HepG2 (cell line): ENCODE results near the gene RABGGTA. TPM values are rescaled to one million over a fixed set of nuclear protein-coding genes. Genes with fewer than 3 reads are reported as not detected.
A peak's percentile ranks its signal among the peaks of the same experiment; 100 is the strongest.

Experiments
- FOXO1 ChIP-seq: sonication (generic); formaldehyde crosslinking; IDR thresholded peaks from 2 replicates; pipeline ENCODE4 v1.4.0; 2020; ENCODE audit warnings: missing genetic modification reagents
- HIVEP1 ChIP-seq: sonication (generic); formaldehyde crosslinking; IDR thresholded peaks from 2 replicates; pipeline ENCODE4 v1.4.0; 2020; ENCODE audit warnings: mild to moderate bottlenecking, missing genetic modification reagents
- ISX ChIP-seq: sonication (generic); formaldehyde crosslinking; conservative IDR thresholded peaks from 2 replicates; pipeline ENCODE4 v1.5.0; 2020; ENCODE audit warnings: missing genetic modification reagents
- JUN ChIP-seq: sonication (generic); formaldehyde crosslinking; IDR thresholded peaks from 2 replicates; pipeline ENCODE4 v1.4.0; 2020; ENCODE audit warnings: mild to moderate bottlenecking, missing genetic modification reagents
- TGIF2 ChIP-seq: IDR thresholded peaks from 2 replicates; pipeline ENCODE4 v1.6.1; 2016; ENCODE audit warnings: control low read depth, missing compliant biosample characterization
- TSC22D2 ChIP-seq: sonication (generic); formaldehyde crosslinking; IDR thresholded peaks from 2 replicates; pipeline ENCODE4 v1.5.1; 2020; ENCODE audit warnings: missing genetic modification reagents, mild to moderate bottlenecking, borderline replicate concordance
- ZNF276 ChIP-seq: sonication (generic); formaldehyde crosslinking; IDR thresholded peaks from 2 replicates; pipeline ENCODE4 v1.4.0; 2020; ENCODE audit warnings: mild to moderate bottlenecking, low read depth, missing genetic modification reagents
- ZNF441 ChIP-seq: sonication (generic); formaldehyde crosslinking; IDR thresholded peaks from 2 replicates; pipeline ENCODE4 v1.7.0; 2021; ENCODE audit warnings: missing genetic modification reagents, borderline replicate concordance
- ZNF546 ChIP-seq: sonication (generic); formaldehyde crosslinking; conservative IDR thresholded peaks from 2 replicates; pipeline ENCODE4 v1.8.1; 2023; ENCODE audit warnings: mild to moderate bottlenecking, missing genetic modification reagents
- polyA plus RNA-seq, 8 experiments: library from polyadenylated mRNA; depleted of rRNA in 3 of 8; stranded (reverse) in 7 of 8; unstranded in 1 of 8; fragments of >200 nt; fragmentation: Illumina TruSeq in 4 of 8; extraction: Trizol in 4 of 8; gene quantifications; 2 replicates each; pipeline versions ENCODE4 v1.2.1 to v1.2.3, GENCODE V29; 2011 to 2016; ENCODE audit warnings: low read depth in 4 of 8, missing spikeins in 1 of 8, mixed read lengths in 1 of 8; ENCODE audit not compliant: insufficient read depth in 1 of 8
- total RNA-seq, 5 experiments: library from RNA; depleted of rRNA; stranded (reverse); fragments of >200 nt; fragmentation: Illumina TruSeq; extraction: Trizol; gene quantifications; 2 replicates each; pipeline ENCODE4 v1.2.3, GENCODE V29; 2016; ENCODE audit warnings: low read depth in 1 of 5
- TF ChIP-seq, protein P1 (sequence below): IDR thresholded peaks from 2 replicates; pipeline ENCODE4 v1.6.1; 2018; ENCODE audit warnings: missing genetic modification reagents, mild to moderate bottlenecking, missing compliant biosample characterization
- TF ChIP-seq, protein P2 (sequence below): IDR thresholded peaks from 2 replicates; pipeline ENCODE4 v1.6.1; 2016; ENCODE audit warnings: control low read depth
- TF ChIP-seq, protein P3 (sequence below), 2 experiments: fragments of 450-650 bp in 1 of 2; sonication (generic) in 1 of 2; formaldehyde crosslinking in 1 of 2; IDR thresholded peaks; 2 replicates each; pipeline versions ENCODE4 v1.6.1 to v1.8.0; 2016 to 2022; ENCODE audit warnings: antibody characterized with exemption in 1 of 2, mild to moderate bottlenecking in 1 of 2, missing genetic modification reagents in 1 of 2

The RABGGTA gene
- total and polyA plus RNA-seq, 2 of the 13 experiments (the other 11 are each of a cell fraction or from before 2014, with no cell fraction given) = 57.9 to 90.8 TPM

GRCh38 chr14:24315243-24315806 lies 43.9 kb upstream of the RABGGTA start (continued):
- TF ChIP-seq, protein P1, sequence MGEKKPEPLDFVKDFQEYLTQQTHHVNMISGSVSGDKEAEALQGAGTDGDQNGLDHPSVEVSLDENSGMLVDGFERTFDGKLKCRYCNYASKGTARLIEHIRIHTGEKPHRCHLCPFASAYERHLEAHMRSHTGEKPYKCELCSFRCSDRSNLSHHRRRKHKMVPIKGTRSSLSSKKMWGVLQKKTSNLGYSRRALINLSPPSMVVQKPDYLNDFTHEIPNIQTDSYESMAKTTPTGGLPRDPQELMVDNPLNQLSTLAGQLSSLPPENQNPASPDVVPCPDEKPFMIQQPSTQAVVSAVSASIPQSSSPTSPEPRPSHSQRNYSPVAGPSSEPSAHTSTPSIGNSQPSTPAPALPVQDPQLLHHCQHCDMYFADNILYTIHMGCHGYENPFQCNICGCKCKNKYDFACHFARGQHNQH (CRISPR knock-in tag) = no peak
- TF ChIP-seq, protein P2, sequence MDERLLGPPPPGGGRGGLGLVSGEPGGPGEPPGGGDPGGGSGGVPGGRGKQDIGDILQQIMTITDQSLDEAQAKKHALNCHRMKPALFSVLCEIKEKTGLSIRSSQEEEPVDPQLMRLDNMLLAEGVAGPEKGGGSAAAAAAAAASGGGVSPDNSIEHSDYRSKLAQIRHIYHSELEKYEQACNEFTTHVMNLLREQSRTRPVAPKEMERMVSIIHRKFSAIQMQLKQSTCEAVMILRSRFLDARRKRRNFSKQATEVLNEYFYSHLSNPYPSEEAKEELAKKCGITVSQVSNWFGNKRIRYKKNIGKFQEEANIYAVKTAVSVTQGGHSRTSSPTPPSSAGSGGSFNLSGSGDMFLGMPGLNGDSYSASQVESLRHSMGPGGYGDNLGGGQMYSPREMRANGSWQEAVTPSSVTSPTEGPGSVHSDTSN (CRISPR knock-in tag) = 0 out of 2 replicates have a peak, but pooled peaks have one; percentile 26
- TF ChIP-seq HIVEP1 (CRISPR knock-in tag) (no peak), ISX (CRISPR knock-in tag) (no peak), ZNF441 (CRISPR knock-in tag) (no peak), FOXO1 (CRISPR knock-in tag) (no peak), ZNF276 (CRISPR knock-in tag) (no peak), TGIF2 (CRISPR knock-in tag) (no peak; the same call in 1 of the 2 replicates), TSC22D2 (peak; percentile 11; the same call in 1 of the 2 replicates), JUN (CRISPR knock-in tag) (no peak), ZNF546 (no peak)
- TF ChIP-seq, protein P3, sequence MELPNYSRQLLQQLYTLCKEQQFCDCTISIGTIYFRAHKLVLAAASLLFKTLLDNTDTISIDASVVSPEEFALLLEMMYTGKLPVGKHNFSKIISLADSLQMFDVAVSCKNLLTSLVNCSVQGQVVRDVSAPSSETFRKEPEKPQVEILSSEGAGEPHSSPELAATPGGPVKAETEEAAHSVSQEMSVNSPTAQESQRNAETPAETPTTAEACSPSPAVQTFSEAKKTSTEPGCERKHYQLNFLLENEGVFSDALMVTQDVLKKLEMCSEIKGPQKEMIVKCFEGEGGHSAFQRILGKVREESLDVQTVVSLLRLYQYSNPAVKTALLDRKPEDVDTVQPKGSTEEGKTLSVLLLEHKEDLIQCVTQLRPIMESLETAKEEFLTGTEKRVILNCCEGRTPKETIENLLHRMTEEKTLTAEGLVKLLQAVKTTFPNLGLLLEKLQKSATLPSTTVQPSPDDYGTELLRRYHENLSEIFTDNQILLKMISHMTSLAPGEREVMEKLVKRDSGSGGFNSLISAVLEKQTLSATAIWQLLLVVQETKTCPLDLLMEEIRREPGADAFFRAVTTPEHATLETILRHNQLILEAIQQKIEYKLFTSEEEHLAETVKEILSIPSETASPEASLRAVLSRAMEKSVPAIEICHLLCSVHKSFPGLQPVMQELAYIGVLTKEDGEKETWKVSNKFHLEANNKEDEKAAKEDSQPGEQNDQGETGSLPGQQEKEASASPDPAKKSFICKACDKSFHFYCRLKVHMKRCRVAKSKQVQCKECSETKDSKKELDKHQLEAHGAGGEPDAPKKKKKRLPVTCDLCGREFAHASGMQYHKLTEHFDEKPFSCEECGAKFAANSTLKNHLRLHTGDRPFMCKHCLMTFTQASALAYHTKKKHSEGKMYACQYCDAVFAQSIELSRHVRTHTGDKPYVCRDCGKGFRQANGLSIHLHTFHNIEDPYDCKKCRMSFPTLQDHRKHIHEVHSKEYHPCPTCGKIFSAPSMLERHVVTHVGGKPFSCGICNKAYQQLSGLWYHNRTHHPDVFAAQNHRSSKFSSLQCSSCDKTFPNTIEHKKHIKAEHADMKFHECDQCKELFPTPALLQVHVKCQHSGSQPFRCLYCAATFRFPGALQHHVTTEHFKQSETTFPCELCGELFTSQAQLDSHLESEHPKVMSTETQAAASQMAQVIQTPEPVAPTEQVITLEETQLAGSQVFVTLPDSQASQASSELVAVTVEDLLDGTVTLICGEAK (IDR thresholded peaks at IDR 0.05) = no peak
- TF ChIP-seq, protein P3 (CRISPR knock-in tag; IDR thresholded peaks at IDR 0.05) = no peak
